Small intestine (tissue), 16 donors: ENCODE measurements around the gene SLC5A5. TPM values are rescaled to one million over a fixed set of nuclear protein-coding genes. Genes with fewer than 3 reads are reported as not detected.

Experiments used
- DNase-seq, 2 donors: peaks; one replicate each; pipeline versions ENCODE4 v3.0.0 to v3.0.0-alpha.2; 2013
- FAIRE-seq: peaks from 2 replicates; lab custom pipeline; 2012; peaks lifted over from hg19 to GRCh38; lab: Jason Lieb, UNC
- H3K27ac ChIP-seq, 3 donors: one replicate each; pipeline ENCODE4 v1.5.1; 2013; ENCODE audit warnings: low read length in 2 of 3, mild to moderate bottlenecking in 2 of 3, control low read depth in 1 of 3, inconsistent platforms in 1 of 3, low read depth in 1 of 3, moderate library complexity in 1 of 3
- H3K27me3 ChIP-seq, 3 donors: one replicate each; pipeline ENCODE4 v1.6.1; 2013; ENCODE audit warnings: low read length in 3 of 3, inconsistent platforms in 1 of 3; ENCODE audit not compliant: control insufficient read depth in 3 of 3, insufficient read depth in 3 of 3
- H3K36me3 ChIP-seq, 3 donors: one replicate each; pipeline ENCODE4 v1.6.1; 2013; ENCODE audit warnings: low read length in 3 of 3, inconsistent platforms in 1 of 3, low read depth in 1 of 3, mild to moderate bottlenecking in 1 of 3, moderate library complexity in 1 of 3; ENCODE audit not compliant: control insufficient read depth in 3 of 3, insufficient read depth in 2 of 3
- H3K4me1 ChIP-seq, 3 donors: one replicate each; pipeline ENCODE4 v1.6.1; 2013; ENCODE audit warnings: low read length in 2 of 3, inconsistent platforms in 1 of 3, low read depth in 1 of 3, mild to moderate bottlenecking in 1 of 3, moderate library complexity in 1 of 3; ENCODE audit not compliant: control insufficient read depth in 3 of 3, insufficient read depth in 2 of 3
- H3K4me3 ChIP-seq, 3 donors: one replicate each; pipeline ENCODE4 v1.5.1; 2013; ENCODE audit warnings: low read length in 3 of 3, control low read depth in 1 of 3, inconsistent platforms in 1 of 3, low read depth in 1 of 3, mild to moderate bottlenecking in 1 of 3, moderate library complexity in 1 of 3
- H3K9me3 ChIP-seq, 2 donors: one replicate each; pipeline ENCODE4 v1.6.1; 2013; ENCODE audit warnings: low read depth in 1 of 2, low read length in 1 of 2; ENCODE audit not compliant: control insufficient read depth in 2 of 2, insufficient read depth in 1 of 2
- WGBS, 3 donors: extraction: QIAGEN DNeasy Blood & Tissue Kit; methylation state at CpG; one replicate each; pipeline ENCODE4 v1.1.7; 2013; 5-methylcytosine and 5-hydroxymethylcytosine counted together
- long read RNA-seq, 10 donors: transcript quantifications; one replicate each; lab custom pipeline, GENCODE V29; 2026
- polyA plus RNA-seq, 4 donors: library from polyadenylated mRNA; stranded (reverse) in 3 of 4; unstranded in 1 of 4; fragments of 200-250 nt in 3 of 4; fragments of 120-200 nt in 1 of 4; gene quantifications; one replicate each; pipeline versions ENCODE4 v1.2.1 to v1.2.3, GENCODE V29; 2013
- donor health status: healthy with polysubstance abuse.
- donor health status: control.
- donor health status: control.
- donor health status: Bipolar disorder and iron deficiency.
- donor health status: healthy.

Gene SLC5A5
- polyA plus RNA-seq = under 1 TPM in 3 of 4 donors, not detected in 1; 0.01 to 0.27 (median 0.01) TPM
- long read RNA-seq, donor 1 = 0 reads
- long read RNA-seq, donor 2 = 0 reads
- long read RNA-seq, donor 3 = 0 reads
- long read RNA-seq, donor 4 = 0 reads
- long read RNA-seq, donor 5 = 0 reads
- long read RNA-seq, donor 6 = 0 reads
- long read RNA-seq, donor 7 = 0 reads
- long read RNA-seq, donor 8 = 0 reads
- long read RNA-seq, donor 9 = 0 reads
- long read RNA-seq, donor 10 = 0 reads

DNA sequence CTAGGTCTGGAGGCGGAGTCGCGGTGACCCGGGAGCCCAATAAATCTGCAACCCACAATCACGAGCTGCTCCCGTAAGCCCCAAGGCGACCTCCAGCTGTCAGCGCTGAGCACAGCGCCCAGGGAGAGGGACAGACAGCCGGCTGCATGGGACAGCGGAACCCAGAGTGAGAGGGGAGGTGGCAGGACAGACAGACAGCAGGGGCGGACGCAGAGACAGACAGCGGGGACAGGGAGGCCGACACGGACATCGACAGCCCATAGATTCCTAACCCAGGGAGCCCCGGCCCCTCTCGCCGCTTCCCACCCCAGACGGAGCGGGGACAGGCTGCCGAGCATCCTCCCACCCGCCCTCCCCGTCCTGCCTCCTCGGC, at the start of gene SLC5A5:
TSS of gene SLC5A5 (plus strand) at position 68 of the 373 bp plus-strand sequence. CDS start 375 bp downstream, outside the sequence.
- 4 to 8% (median 5%) methylated on average over 17 to 26 of the region's 26 CpGs for WGBS, 3 donors
- Histone ChIP-seq H3K4me1 (no peaks in the 10 kb centered on the region), H3K36me3 (no peaks in the 10 kb centered on the region), H3K9me3 (no peaks in the 10 kb centered on the region), H3K27ac (no peak within 1 kb of the TSS), H3K4me3 (no peak within 1 kb of the TSS), H3K27me3 (peaks cover 0 to 67% (median 30%) of the 10 kb centered on the region in 3 donors)
- no peak for DNase-seq
- FAIRE-seq = no peak

DNA sequence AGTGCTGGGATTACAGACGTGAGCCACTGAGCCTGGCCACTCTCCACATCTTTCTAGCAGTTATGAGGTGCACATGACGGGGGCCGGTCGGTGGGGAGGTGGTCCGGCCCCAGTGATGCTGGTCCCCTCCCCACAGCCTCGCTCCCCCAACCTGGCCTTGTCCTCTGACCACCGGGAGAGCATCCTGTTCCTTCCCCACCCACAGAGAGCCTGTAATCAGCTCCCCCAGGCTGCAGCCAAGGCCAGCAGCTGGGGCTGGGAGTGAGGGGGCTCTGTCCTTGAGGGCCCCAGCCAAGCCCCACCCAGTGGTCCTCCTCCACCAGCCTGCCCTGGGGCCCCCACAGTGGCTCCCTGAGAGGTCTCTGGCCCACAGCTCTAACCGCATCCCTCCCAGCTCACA, 47.4 kb upstream of the SLC5A5 start:
- no peak for FAIRE-seq

DNA sequence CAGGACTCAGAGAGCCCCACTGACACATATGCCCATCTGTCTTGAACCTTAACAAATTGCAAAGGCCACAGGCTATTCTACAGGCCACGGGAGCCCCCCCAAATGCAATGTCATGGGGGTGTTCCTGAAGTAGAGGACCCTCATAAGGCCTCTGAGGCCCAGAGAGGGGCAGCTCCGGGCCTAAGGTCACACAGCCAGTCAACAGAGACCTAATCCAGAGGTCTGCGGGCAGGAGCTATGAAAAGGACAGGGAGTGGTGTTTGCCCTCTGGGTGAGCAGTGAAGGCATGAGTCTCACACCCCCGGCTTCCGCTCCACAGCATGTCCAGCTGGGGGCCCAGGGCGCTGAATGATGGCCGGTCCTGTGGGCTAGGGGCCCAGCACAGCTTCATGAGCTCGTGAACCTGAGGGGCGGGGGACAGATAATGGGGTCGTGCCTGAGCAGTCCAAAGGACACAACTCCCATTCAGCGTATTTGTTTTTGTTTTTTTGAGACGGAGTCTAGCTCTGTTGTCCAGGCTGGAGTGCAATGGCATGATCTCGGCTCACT, 45.2 kb upstream of the SLC5A5 start:
- Histone ChIP-seq H3K36me3 (peaks cover 0 to 8% (median 0%) of the 10 kb centered on the region in 3 donors), H3K9me3 (no peaks in the 10 kb centered on the region), H3K27me3 (peaks cover 0 to 7% (median 0%) of the 10 kb centered on the region in 3 donors), H3K27ac (no peak overlapping the region), H3K4me1 (peaks cover 0 to 13% (median 0%) of the 10 kb centered on the region in 3 donors), H3K4me3 (no peak overlapping the region)
- FAIRE-seq = no peak
- WGBS, 3 donors = 73 to 83% (median 74%) methylated on average over 13 of the region's 13 CpGs
- DNase-seq = no peak

More for the DNA sequence above, 47.4 kb upstream of the SLC5A5 start:
- DNase-seq = no peak
- Histone ChIP-seq H3K36me3 (peaks cover 0 to 8% (median 0%) of the 10 kb centered on the region in 3 donors), H3K27me3 (peaks cover 0 to 5% (median 0%) of the 10 kb centered on the region in 3 donors), H3K9me3 (no peaks in the 10 kb centered on the region), H3K27ac (no peak overlapping the region), H3K4me1 (no peaks in the 10 kb centered on the region), H3K4me3 (no peak overlapping the region)
- 64 to 82% (median 69%) methylated on average over 8 of the region's 8 CpGs for WGBS, 3 donors

DNA sequence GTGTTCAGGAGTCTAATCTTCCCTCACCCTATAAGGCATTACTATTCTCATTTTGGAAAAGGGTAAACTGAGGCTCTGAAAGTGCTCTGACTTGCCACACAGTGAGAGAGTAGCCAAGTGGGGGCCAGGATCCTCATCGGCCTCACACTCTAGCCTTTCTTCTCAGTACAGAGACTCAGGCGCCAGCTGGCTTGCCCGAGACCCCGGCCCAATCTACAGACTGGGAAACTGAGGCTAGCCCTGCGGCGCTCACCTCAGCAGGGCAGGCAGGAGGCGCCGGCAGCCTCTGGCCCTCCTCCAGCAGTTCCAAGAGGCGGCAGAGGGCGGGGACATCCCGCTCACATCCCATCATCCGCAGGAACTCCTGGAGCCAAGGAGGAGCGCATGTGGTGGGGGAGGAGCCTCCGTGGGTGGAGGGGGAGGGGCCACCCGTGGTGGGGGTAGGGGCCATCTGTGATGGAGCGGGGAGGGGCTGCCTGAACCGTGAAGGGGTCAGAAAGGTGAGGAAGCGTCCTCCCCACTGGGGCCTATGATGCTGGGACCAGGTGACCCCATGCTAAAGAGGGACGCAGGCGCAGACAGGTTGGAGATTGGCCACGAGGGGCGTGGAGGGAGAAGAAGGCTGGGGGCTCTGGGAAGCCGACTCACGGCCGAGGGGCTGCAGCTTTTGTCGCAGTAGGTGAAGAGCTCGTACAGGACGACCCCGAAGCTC, 41.7 kb upstream of the SLC5A5 start:
- 13 to 35% (median 34%) methylated on average over 22 to 29 of the region's 29 CpGs for WGBS, 3 donors
- H3K27ac ChIP-seq = peak overlapping the region in 1 of 3 donors; percentile 21
- FAIRE-seq = no peak

DNA sequence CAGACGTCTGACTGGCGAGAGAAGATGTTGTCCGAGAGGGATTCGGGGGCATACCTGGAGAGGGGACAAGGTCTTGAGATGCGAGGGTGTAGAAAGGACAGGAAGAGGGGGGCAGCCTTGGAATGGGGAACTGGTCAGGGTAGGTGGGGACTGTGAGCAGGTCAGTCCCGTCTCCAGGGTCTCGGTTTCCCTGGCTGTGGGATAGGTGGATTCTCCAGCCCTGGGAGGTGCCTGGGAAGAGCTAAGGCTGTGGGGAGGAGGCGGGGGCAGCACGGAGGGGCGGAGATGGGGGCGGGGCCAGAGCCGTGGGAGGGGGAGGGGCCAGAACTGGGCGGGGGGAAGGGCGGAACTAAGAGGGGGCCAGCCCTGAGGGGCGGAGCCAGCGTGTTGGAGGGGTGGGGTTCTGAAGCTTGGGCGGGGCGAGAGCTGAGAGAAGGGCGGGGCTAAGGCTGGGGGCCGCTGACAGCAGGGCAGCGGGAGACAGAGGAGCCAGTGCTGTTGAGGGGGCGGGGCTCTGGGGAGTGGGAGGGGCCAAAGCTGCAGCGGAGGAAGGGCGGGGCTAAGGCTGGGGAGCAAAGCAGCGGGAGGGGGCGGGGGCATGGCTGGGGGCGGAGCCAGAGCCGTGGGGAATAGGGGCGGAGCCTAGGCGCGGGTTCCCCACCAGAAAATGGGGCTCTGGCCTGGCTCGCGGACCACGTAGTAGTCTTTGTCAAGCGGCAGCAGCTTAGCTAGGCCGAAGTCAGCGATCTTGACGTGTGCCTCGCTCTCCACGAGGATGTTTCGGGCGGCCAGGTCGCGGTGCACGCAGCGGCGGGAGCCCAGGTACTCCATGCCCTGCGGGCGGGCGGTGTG, 41.0 kb upstream of the SLC5A5 start:
- H3K9me3 ChIP-seq = no peaks in the 10 kb centered on the region
- FAIRE-seq (no peak), DNase-seq (peak; percentile 84 to 87)
- H3K27ac ChIP-seq = peak overlapping the region in 1 of 3 donors; percentile 21
- peaks cover 0 to 15% (median 0%) of the 10 kb centered on the region in 3 donors for H3K4me1 ChIP-seq
- peaks cover 0 to 24% (median 0%) of the 10 kb centered on the region in 3 donors for H3K36me3 ChIP-seq
- 26 to 36% (median 28%) methylated on average over 39 to 50 of the region's 50 CpGs for WGBS, 3 donors
- H3K27me3 ChIP-seq = peaks cover 0 to 20% (median 0%) of the 10 kb centered on the region in 3 donors
- H3K4me3 ChIP-seq = peak overlapping the region in 1 of 3 donors; percentile 34

More for the DNA sequence above, 41.7 kb upstream of the SLC5A5 start:
- Histone ChIP-seq H3K4me1 (peaks cover 0 to 15% (median 0%) of the 10 kb centered on the region in 3 donors), H3K4me3 (peak overlapping the region in 1 of 3 donors; percentile 34), H3K9me3 (no peaks in the 10 kb centered on the region), H3K27me3 (peaks cover 0 to 20% (median 0%) of the 10 kb centered on the region in 3 donors), H3K36me3 (peaks cover 0 to 18% (median 0%) of the 10 kb centered on the region in 3 donors)
- peak; percentile 51 to 65 for DNase-seq

DNA sequence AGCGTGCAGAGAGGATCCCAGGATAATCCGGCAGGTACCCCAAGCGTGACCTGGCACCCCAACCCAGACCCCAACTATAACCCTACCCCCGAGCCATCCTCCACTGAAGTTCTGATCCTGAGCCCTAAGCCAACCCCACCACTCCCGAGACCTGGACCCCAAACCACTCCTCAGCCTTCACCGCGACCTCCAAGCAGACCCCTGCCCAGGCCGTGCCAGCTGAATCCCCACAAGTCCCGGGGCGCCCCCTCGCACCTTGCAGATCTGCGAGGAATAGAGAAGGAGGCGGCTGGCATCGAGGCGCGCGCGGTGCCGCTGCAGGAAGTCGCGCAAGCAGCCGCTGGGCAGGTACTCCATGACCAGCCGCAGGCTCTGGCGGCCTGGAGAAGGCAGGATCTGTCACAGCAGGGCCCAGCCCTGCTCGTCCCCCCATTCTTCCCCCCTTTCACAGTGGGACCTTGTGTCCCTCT, 40.3 kb upstream of the SLC5A5 start:
- Histone ChIP-seq H3K4me1 (peaks cover 0 to 15% (median 0%) of the 10 kb centered on the region in 3 donors), H3K27ac (no peak overlapping the region), H3K27me3 (peaks cover 0 to 20% (median 0%) of the 10 kb centered on the region in 3 donors), H3K36me3 (peaks cover 0 to 24% (median 0%) of the 10 kb centered on the region in 3 donors), H3K9me3 (no peaks in the 10 kb centered on the region), H3K4me3 (peak overlapping the region in 1 of 3 donors; percentile 23)
- FAIRE-seq = no peak
- 14 to 54% (median 38%) methylated on average over 25 of the region's 25 CpGs for WGBS, 3 donors
- DNase-seq = peak in 1 of 2 donors; percentile 22

DNA sequence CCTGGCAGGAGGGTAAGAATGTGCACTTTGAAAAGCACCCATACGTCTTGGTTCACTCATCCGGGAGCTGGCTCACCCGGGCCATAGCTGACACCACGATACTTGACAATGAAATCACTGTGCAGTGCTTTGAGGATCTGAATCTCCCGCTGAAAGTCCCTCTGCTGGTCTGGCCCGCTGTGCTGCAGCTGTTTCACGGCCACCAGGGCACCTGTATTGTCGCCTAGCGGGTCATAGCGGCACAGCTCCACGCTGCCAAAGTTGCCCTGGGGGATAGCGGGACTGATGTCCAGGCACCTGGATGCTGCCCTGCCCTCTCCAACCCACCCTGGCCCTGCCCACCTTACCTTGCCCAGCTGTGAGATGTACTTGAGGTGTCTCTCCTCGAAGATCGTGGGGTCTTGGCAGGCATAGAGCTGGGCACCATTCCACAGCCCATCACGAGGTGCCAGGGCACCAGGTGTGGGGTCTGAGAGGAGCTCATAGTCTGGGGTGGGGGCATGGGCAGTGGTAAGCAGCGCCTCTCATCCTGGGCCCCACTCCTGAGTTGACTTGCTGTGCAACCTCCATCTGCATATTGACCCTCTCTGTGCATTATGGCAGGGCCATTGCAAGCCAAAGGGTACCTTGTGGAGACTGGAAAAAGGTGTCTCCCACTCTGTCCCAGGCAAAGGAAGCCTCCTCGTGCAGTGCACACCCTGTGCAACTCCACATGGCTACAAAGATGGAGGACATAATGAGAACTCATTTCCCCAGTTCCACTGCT, 39.1 kb upstream of the SLC5A5 start:
- no peak overlapping the region for H3K27ac ChIP-seq
- peaks cover 0 to 20% (median 0%) of the 10 kb centered on the region in 3 donors for H3K27me3 ChIP-seq
- no peak for FAIRE-seq
- H3K36me3 ChIP-seq = peaks cover 0 to 25% (median 0%) of the 10 kb centered on the region in 3 donors
- no peak for DNase-seq
- H3K4me1 ChIP-seq = peaks cover 0 to 15% (median 0%) of the 10 kb centered on the region in 3 donors
- H3K4me3 ChIP-seq = no peak overlapping the region
- WGBS, 3 donors = 59 to 88% (median 74%) methylated on average over 17 of the region's 17 CpGs
- no peaks in the 10 kb centered on the region for H3K9me3 ChIP-seq
